ENCODE measurements around the gene GPBAR1. TPM values are rescaled to one million over a fixed set of nuclear protein-coding genes. Genes with fewer than 3 reads are reported as not detected.
A peak's percentile ranks its signal among the peaks of the same experiment; 100 is the strongest.

Gene GPBAR1
- total RNA-seq, 2 donors from 2014 or later, result 0.91 TPM; not detected in 1

Small RNA genes lying within 50 kb of the gene (microRNA-seq; reads per million reads assigned to microRNA genes)
- gene MIR6513, result 4.9 reads per million, percentile 42 among the genes with 10 or more reads in this experiment

Other genes with a start within 250 kb of the GPBAR1 start
- under 1 TPM; 0.11 to 0.27 TPM for gene RUFY4, start 191.8 kb upstream of the GPBAR1 start, total RNA-seq
- 1 to 10 TPM in 1 of 2 donors, not detected in 1; 3.0 TPM for gene CXCR2, start 135.0 kb upstream of the GPBAR1 start, total RNA-seq
- under 1 TPM in 1 of 2 donors, not detected in 1; 0.28 TPM for gene CXCR1, start 94.1 kb upstream of the GPBAR1 start, total RNA-seq
- 100 to 1,000 TPM; 182 to 207 TPM for gene ARPC2, start 43.8 kb upstream of the GPBAR1 start, total RNA-seq
- 100 to 1,000 TPM; 217 to 237 TPM for gene AAMP, start 9.1 kb downstream of the GPBAR1 start, total RNA-seq
- gene PNKD, start 9.5 kb downstream of the GPBAR1 start, total RNA-seq, result 100 to 1,000 TPM; 103 to 145 TPM
- 100 to 1,000 TPM; 139 to 193 TPM for gene TMBIM1, start 31.5 kb downstream of the GPBAR1 start, total RNA-seq
- gene CATIP, start 95.8 kb downstream of the GPBAR1 start, total RNA-seq, result 1 to 10 TPM in 1 of 2 donors, not detected in 1; 2.0 TPM
- 10 to 100 TPM; 10.8 to 11.4 TPM for gene SLC11A1, start 121.3 kb downstream of the GPBAR1 start, total RNA-seq
- gene CTDSP1, start 138.9 kb downstream of the GPBAR1 start, total RNA-seq, result 100 to 1,000 TPM; 145 to 180 TPM
- gene VIL1, start 158.1 kb downstream of the GPBAR1 start, total RNA-seq, result under 1 TPM in 1 of 2 donors, not detected in 1; 0.09 TPM

Measured in prostate gland (tissue), 2 donors.